Measurements from ENCODE around the gene ARL15.

DNA sequence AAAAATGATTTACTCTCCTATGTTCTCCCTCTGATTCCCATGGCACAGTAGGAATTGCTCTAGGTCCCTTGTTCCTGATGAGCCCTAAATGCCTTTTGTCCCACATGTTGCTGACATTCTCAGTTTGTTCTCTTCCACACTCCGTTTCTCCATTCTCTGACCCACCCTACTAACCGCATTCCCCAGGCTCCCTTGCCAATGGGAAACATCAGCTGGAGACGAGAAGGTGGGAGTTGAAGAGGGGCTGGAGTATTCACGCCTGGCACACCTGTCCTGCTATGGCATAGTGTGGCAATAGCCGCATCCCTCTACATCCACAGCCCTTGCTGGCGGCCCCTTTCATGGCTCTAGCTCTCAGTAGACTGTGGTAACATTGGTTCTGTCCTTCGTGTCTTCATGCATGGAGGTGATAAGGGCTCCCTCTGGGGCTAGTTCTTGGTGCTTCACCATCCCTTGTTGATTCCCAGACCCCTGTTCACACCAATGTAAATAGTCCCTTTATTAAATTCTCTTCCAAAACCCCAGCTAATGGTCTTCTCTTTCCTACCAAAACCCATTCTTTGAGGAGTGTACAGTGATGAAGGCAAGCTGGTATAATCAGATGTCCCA is 16.4 kb upstream of the ARL15 start:
- TF ChIP-seq, protein P1, sequence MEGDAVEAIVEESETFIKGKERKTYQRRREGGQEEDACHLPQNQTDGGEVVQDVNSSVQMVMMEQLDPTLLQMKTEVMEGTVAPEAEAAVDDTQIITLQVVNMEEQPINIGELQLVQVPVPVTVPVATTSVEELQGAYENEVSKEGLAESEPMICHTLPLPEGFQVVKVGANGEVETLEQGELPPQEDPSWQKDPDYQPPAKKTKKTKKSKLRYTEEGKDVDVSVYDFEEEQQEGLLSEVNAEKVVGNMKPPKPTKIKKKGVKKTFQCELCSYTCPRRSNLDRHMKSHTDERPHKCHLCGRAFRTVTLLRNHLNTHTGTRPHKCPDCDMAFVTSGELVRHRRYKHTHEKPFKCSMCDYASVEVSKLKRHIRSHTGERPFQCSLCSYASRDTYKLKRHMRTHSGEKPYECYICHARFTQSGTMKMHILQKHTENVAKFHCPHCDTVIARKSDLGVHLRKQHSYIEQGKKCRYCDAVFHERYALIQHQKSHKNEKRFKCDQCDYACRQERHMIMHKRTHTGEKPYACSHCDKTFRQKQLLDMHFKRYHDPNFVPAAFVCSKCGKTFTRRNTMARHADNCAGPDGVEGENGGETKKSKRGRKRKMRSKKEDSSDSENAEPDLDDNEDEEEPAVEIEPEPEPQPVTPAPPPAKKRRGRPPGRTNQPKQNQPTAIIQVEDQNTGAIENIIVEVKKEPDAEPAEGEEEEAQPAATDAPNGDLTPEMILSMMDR (IDR thresholded peaks at IDR 0.05) = no peak
- no peak for TF ChIP-seq POLR2A (IDR thresholded peaks at IDR 0.05)
